Skeletal muscle tissue (tissue), 4 donors: ENCODE measurements around the gene SBNO2. TPM values are rescaled to one million over a fixed set of nuclear protein-coding genes. Genes with fewer than 3 reads are reported as not detected.

Experiments used
- H3K27ac ChIP-seq: one replicate; pipeline ENCODE4 v1.7.0; 2013; ENCODE audit warnings: mild to moderate bottlenecking, low read depth, low read length, inconsistent platforms
- H3K27me3 ChIP-seq, 3 donors: one replicate each; pipeline ENCODE4 v1.7.0; 2013; ENCODE audit warnings: low read length in 3 of 3; ENCODE audit not compliant: control insufficient read depth in 3 of 3, insufficient read depth in 3 of 3
- H3K36me3 ChIP-seq, 3 donors: one replicate each; pipeline ENCODE4 v1.7.0; 2013; ENCODE audit warnings: low read length in 3 of 3; ENCODE audit not compliant: control insufficient read depth in 3 of 3, insufficient read depth in 3 of 3
- H3K4me1 ChIP-seq, 3 donors: one replicate each; pipeline ENCODE4 v1.7.0; 2013; ENCODE audit warnings: low read length in 3 of 3, mild to moderate bottlenecking in 3 of 3; ENCODE audit not compliant: control insufficient read depth in 3 of 3, insufficient read depth in 3 of 3
- H3K4me3 ChIP-seq, 3 donors: one replicate each; pipeline ENCODE4 v1.7.0; 2013; ENCODE audit warnings: low read length in 3 of 3
- H3K9ac ChIP-seq, 3 donors: one replicate each; pipeline ENCODE4 v1.7.0; 2013; ENCODE audit warnings: low read length in 3 of 3, mild to moderate bottlenecking in 3 of 3, moderate library complexity in 2 of 3, low read depth in 1 of 3
- H3K9me3 ChIP-seq, 3 donors: one replicate each; pipeline ENCODE4 v1.7.0; 2013; ENCODE audit warnings: low read length in 3 of 3; ENCODE audit not compliant: control insufficient read depth in 3 of 3
- total RNA-seq: library from RNA; depleted of rRNA; stranded (reverse); fragments of >200 nt; gene quantifications from one replicate; pipeline ENCODE4 v1.2.3, GENCODE V29; 2014
- donor health status: Osteomylitis.

SBNO2 gene
- total RNA-seq, 1 donor from 2014 or later = 10.4 TPM

DNA sequence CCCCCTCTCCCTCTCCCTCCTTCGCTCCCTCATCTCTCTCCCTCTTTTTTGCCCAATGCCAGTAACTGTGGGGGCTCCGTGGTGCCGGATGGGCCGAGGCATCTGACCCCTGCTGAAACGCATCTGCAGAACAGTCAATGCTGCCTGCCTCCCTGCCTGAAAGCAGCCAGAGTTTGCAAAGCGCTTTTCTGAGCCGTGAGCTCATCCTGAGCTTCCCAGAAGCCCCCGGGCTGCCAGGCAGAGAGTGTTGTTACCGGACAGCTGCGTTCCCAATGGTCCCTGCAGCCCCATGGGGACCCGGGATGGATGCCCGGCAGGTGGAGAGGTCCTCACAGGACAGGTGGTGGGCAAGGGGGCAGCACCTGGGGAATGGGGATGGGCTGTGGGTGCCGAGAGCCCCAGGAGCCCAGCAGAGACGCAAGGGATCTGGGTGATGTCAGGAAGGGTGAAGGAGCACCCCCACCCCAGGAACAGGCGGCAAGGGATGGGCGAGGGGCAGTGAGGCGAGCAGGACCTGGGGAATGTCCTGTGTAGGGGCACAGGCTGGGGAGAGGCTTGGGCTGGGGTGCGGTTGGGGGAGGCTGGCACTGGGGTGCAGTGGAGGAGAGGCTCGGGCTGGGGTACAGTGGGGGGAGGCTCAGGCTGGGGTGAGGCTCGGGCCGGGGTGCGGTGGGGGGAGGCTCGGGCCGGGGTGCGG, 37.3 kb downstream of the SBNO2 start:
- H3K36me3 ChIP-seq = peaks cover 0 to 4% (median under 1%) of the 10 kb centered on the region in 3 donors
- peak overlapping the region; percentile 51 for H3K27ac ChIP-seq
- no peak overlapping the region for H3K4me3 ChIP-seq
- no peaks in the 10 kb centered on the region for H3K9me3 ChIP-seq
- H3K9ac ChIP-seq = no peak overlapping the region
- H3K4me1 ChIP-seq = peaks cover 10 to 39% (median 28%) of the 10 kb centered on the region in 3 donors
- no peaks in the 10 kb centered on the region for H3K27me3 ChIP-seq

DNA sequence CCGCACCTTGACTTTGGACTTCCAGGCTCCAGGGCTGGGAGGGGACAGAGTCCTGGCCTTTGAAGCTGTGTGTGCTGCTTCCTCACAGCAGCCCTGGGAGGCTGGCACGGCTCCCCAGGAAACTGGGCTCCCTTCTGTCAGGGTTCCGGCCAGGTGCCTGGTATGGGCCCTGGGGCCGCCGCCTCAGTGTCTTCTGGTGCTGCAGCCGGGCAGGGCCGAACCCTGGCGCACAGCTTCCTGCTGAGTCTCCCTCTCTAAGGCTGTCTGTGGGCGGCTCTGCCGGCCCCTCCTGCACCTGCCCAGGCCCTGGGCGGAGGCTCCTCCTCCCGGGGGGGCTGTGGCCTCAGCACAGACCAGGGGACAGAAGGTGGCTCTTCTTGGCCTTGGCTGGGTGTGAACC, 37.9 kb downstream of the SBNO2 start:
- Histone ChIP-seq H3K27me3 (no peaks in the 10 kb centered on the region), H3K9ac (peak overlapping the region in 1 of 3 donors; percentile 16), H3K27ac (peak overlapping the region; percentile 51), H3K4me1 (peaks cover 13 to 43% (median 32%) of the 10 kb centered on the region in 3 donors), H3K4me3 (no peak overlapping the region), H3K36me3 (peaks cover 0 to 4% (median 0%) of the 10 kb centered on the region in 3 donors), H3K9me3 (no peaks in the 10 kb centered on the region)

DNA sequence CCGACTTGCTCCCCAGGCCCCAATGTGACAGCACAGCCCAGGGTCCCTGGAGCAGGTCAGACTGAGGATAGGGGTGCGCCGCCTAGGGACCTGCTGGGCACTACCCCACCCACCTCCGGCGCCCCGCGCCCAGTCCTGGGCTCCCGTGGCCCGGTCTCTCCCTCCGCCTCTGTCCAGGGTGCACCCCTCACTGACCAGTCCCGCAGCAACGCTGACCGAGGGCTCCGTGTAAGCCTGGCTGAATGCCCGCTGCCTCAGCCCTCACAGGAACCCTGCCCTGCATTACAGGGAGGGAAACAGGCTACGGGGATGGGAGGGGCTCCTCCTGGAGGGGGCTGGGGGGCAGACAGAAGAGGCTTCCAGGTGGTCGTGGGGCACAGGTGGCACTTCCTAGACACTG, 38.6 kb downstream of the SBNO2 start:
- no peaks in the 10 kb centered on the region for H3K9me3 ChIP-seq
- H3K4me1 ChIP-seq = peaks cover 19 to 50% (median 39%) of the 10 kb centered on the region in 3 donors
- H3K4me3 ChIP-seq = no peak overlapping the region
- H3K36me3 ChIP-seq = peaks cover 0 to 3% (median 0%) of the 10 kb centered on the region in 3 donors
- H3K27ac ChIP-seq = peak overlapping the region; percentile 51
- H3K27me3 ChIP-seq = no peaks in the 10 kb centered on the region
- no peak overlapping the region for H3K9ac ChIP-seq

DNA sequence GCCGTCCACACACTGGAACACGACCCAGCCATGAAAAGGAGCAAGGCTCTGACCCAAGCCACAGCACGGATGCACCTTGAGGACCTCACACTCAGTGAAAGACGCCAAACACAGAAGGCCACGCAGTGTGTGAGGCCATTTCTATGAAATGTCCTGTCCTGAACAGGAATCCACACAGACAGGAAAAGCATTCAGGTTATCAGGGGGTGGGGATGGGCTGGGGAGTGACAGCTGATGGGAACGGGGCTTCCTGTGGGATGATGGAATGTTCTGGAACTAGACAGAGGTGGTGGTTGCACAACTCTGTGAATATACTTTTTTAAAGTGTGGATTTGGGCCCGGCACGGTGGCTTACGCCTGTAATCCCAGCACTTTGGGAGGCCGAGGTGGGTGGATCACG, 39.6 kb downstream of the SBNO2 start:
- H3K9me3 ChIP-seq = no peaks in the 10 kb centered on the region
- H3K27me3 ChIP-seq = no peaks in the 10 kb centered on the region
- H3K4me1 ChIP-seq = peaks cover 27 to 60% (median 45%) of the 10 kb centered on the region in 3 donors
- peak overlapping the region; percentile 92 for H3K27ac ChIP-seq
- H3K4me3 ChIP-seq = no peak overlapping the region
- peaks cover 0 to 3% (median 0%) of the 10 kb centered on the region in 3 donors for H3K36me3 ChIP-seq
- H3K9ac ChIP-seq = no peak overlapping the region

DNA sequence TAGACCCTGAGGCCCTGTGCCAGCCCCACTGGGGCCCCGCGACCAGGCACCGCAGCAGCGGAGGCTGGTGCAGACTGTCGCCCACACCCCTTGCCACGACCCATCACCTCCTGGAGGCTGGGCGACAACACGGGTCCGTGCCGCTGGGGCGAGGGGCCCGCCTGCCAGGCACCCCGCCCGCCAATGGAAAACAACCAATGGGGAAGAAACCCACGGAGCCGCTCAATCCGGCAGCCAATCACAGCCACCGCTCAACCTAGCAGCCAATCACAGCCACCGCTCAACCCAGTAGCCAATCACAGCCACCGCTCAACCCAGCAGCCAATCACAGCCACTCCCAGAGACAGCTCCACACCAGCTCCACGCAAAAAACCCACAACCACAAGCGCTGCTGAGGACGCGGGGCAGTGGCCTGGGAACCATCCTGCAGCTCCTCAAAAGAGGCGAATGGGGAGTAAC, 40.6 kb downstream of the SBNO2 start:
- H3K9me3 ChIP-seq = no peaks in the 10 kb centered on the region
- no peaks in the 10 kb centered on the region for H3K27me3 ChIP-seq
- no peak overlapping the region for H3K9ac ChIP-seq
- H3K4me3 ChIP-seq = no peak overlapping the region
- H3K4me1 ChIP-seq = peaks cover 27 to 63% (median 45%) of the 10 kb centered on the region in 3 donors
- H3K36me3 ChIP-seq = peaks cover 0 to 2% (median 0%) of the 10 kb centered on the region in 3 donors
- H3K27ac ChIP-seq = peak overlapping the region; percentile 92

DNA sequence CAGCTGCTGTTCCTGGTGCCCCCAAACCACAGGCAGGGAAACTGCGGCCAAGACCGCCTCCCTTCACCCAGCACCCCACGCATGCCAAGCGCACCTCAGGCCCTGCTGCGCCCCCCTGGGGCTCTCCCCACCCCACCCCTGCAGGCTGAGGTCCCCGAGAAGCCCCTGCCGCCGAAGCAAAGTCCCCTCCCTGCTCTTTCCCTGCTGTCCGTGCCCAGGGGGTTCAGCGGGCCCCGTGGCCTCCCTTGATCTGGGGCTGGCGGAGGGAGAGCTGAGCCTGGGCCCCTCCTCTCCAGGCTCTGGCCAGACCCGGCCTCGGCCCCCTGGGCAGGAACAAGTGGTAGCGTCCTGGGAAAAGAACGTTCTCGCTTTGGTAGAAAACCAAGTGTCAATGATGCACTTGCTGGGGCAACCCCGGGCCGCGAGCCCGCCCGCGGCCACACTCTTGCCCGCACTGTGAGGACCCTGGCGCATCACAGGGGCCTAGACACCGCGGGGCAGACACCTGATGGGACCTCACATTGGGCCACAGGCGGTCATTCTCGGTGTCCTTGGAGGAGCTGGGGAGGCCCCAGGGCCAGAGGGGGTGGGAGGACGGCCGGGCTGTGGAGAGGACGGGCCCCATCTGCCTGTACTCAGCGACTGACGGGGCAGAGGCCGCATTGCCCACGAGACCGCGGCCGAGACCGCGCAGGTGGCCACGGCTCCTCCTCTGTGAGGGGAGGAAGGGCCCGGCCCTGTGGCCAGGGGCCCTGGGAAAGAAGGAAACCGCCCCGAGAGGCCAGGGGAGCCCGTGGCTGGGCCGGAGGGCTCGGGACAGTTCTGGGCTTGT, 41.3 kb downstream of the SBNO2 start:
- Histone ChIP-seq H3K9me3 (no peaks in the 10 kb centered on the region), H3K9ac (peak overlapping the region; percentile 82 to 89 (median 86)), H3K4me3 (peak overlapping the region; percentile 60 to 73 (median 63)), H3K4me1 (peaks cover 27 to 63% (median 45%) of the 10 kb centered on the region in 3 donors), H3K36me3 (peaks cover 0 to under 1% (median 0%) of the 10 kb centered on the region in 3 donors), H3K27me3 (no peaks in the 10 kb centered on the region), H3K27ac (peak overlapping the region; percentile 92)

DNA sequence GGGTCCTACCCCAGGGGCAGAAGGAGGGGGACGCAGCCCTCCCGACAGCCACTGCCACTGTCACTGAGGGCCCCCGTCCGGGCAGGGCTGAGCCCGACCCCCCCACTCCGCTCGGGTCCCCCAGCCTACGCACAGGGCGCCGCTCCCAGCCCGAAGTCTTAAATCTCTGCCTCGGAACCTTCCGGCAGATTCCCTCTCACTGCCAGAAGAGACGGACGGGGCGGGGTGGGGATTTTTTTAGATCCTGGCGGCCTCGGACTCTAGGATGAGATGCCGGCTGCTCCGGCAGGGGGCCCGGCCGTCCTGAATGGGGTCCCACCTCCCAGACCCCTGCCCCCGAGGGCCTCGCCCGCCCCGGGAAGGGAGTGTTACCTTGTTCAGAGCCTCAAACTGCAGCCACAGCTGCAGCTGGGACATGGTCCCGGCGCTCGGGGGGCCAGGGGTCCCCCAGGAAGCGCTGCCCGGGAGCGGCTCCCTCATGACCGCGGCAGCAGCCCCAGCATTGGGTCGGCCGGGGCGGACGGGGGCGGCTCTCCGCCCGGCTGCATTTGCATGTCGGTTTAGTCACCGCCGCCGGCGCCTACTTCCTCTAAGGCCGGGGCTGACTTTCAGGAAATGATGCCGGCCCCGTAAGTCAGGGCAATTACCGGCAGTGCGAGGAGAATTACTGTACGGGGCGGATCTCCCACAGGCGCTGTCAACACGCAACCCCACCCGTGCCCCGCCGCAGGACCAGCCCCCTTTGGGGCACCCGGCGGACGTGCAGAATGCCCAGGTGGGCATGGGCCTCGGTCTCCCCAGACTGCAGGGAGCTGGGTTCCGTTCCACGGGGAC, 42.1 kb downstream of the SBNO2 start:
- peak overlapping the region; percentile 60 to 73 (median 63) for H3K4me3 ChIP-seq
- peak overlapping the region; percentile 82 to 89 (median 86) for H3K9ac ChIP-seq
- H3K4me1 ChIP-seq = peaks cover 27 to 68% (median 45%) of the 10 kb centered on the region in 3 donors
- H3K27ac ChIP-seq = peak overlapping the region; percentile 92
- H3K9me3 ChIP-seq = no peaks in the 10 kb centered on the region
- H3K36me3 ChIP-seq = peaks cover 4 to 9% (median 7%) of the 10 kb centered on the region in 3 donors
- no peaks in the 10 kb centered on the region for H3K27me3 ChIP-seq

DNA sequence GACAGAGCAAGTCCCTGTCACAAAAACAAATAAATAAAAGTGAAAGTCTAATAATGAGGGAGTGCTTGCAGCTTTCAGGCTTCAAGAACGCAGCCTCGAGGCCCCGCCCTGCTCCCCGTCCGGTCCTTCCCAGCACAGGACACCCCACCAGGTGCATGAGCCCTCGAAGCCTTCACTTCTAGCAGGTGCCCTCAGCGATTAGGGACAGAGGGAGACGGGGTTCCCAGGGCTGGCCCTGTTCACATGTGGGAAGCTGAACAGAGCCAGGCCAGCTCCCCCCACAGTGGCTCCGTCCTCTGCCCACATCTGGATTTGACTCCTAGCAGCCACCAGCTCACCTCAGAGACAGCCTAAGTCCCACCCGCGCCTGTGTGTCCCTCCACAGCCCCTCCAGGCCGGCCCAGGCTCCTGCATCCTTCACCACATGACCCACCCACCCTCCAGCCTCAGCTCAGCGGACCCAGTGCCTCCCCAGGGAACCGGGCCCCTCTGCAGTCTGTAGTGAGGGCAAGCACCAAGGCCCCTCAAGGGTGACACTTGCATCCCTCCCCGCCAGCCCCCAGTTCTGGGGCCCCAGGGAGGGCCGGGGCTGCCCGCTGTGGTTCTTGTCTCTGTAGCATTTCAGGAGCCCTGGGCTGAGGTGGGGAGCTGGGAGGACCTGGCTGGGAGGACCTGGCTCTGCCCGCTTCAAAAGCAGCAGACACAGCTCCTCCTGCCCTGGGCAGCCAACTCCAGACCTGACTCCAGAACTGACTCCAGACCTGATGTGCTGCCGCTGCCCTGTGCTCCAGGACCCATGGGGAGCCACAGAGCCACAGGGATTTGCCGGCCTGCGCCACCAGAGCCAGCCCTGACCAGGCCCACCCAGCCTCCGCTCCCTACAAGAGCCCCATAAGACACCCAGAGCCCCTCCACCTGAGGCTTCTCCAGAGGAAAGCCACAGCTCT, 43.0 kb downstream of the SBNO2 start:
- peak overlapping the region; percentile 82 to 89 (median 86) for H3K9ac ChIP-seq
- peaks cover 5 to 12% (median 8%) of the 10 kb centered on the region in 3 donors for H3K36me3 ChIP-seq
- H3K4me1 ChIP-seq = peaks cover 27 to 68% (median 40%) of the 10 kb centered on the region in 3 donors

More for the DNA sequence above, 43.0 kb downstream of the SBNO2 start:
- peak overlapping the region; percentile 92 for H3K27ac ChIP-seq
- H3K4me3 ChIP-seq = peak overlapping the region; percentile 60 to 73 (median 63)
- H3K27me3 ChIP-seq = no peaks in the 10 kb centered on the region
- H3K9me3 ChIP-seq = no peaks in the 10 kb centered on the region
